ENCODE results near the gene PARD6A.
A peak's percentile ranks its signal among the peaks of the same experiment; 100 is the strongest.
"Not testable (repeated sequence)": the region's sequence is repeated elsewhere in the genome, so short reads cannot be mapped to it uniquely, and the experiment has no call there.

PARD6A gene

GRCh38 chr16:67667817-67668494, 7.2 kb downstream of the PARD6A start:
- DNase-seq = peak; percentile 95

DNA sequence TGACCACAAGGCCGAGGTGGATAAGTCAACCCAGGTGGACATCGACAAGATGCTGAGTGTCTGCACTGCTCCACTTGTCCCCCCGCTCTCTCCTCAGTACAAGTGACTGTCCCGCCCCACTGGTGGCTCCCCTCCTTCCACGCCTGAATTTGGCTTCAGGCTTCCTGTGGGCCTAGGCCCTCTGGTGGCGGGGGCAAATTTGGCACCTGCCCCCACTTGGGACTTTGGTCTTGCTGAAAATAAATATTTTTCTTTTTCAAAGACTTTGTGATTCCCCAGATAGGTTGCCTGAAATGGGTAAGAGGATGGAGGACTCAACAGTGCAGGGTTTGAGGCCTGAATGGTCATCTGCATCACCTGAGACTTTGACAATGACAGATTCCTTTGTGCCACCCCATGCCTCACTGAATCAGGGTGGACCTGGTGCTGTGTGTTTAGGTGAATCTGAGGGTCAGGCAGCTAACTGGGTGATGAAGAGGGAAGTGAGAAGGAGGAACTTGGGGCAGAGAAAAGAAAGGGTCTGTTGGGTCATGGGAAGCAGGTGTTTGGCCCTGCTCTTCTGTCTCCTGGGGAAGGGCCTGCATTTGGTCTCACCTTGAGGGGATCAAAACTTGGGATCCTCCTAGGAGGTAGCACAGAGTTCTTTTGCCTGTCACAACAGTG, 7.9 kb downstream of the PARD6A start:
- no peak for DNase-seq

DNA sequence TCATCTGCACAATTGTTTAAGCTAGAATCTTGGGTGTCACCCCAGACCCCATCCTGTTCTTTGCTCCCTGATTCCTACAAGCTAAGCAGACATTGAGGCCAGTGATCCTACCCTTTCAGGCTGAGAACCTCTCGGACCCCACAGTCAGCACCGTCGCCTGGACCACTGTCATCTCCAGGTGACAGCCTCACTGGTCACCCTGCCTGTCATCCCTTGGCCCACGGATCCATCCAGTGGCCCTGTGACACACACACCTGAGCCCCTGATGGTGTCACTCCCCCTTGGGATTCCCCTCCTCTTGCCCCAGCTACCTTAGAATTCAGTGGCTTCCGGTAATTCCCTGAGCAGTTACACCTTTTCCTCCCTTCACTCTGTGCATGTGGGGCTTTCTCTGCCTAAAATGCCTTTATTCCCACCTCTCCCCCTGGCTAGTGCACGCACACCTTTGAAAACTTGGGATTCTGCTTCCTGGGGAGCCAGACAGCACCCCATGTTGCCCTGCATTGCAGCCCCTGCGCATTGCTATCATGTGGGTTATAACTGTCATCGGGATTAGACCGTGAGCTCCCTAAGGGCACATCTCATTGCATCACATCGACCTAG, 8.8 kb downstream of the PARD6A start:
- DNase-seq = no peak

DNA sequence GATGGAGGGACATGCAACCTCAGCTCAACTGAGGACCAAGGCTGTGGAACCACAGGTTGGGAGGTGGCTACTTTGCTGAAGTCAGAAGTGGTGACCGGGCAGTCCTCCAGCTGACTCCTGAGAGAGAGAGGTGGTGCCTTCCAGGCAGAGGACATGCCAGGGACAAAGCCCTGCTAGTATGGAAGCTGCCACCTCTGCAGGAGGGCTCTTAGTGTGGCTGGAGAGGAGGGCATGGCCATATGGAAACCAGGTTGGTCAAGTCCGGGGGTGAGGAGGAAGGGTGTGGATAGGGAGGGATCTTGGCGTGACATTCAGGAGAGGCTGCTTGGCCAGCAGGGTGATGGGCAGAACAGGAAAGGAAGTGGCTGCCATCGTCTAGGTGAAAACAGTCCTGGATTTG, 11.5 kb downstream of the PARD6A start:
- DNase-seq = no peak

- peak; percentile 70 for DNase-seq
These were observed 12.2 kb downstream of the PARD6A start for GRCh38 chr16:67672739-67673662.

GRCh38 chr16:67673712-67674580, 13.2 kb downstream of the PARD6A start:
- no peak for DNase-seq

GRCh38 chr16:67674851-67675578, 14.3 kb downstream of the PARD6A start:
- no peak for DNase-seq

- DNase-seq = no peak
These were observed 14.8 kb downstream of the PARD6A start for GRCh38 chr16:67675579-67675935.

DNA sequence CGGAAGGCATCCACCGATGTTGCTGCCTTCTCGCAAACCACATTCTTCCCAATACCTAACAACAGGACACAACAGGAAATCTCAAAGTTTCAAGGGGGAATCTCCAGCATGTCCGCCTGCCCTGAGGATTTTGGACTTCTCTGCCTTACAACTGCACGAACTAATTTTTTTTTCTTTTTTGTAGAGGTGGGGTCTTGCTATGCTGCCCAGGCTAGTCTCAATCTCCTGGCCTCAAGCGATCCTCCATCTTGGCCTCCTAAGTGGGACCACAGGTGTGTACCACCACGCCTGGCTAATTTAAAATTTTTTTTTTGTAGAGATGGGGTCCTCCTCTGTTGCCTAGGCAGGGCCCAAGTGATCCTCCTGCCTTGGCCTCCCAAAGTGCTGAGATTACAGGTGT, 15.2 kb downstream of the PARD6A start:
- DNase-seq = no peak

GRCh38 chr16:67676516-67676915, 15.8 kb downstream of the PARD6A start:
- no peak for DNase-seq

DNA sequence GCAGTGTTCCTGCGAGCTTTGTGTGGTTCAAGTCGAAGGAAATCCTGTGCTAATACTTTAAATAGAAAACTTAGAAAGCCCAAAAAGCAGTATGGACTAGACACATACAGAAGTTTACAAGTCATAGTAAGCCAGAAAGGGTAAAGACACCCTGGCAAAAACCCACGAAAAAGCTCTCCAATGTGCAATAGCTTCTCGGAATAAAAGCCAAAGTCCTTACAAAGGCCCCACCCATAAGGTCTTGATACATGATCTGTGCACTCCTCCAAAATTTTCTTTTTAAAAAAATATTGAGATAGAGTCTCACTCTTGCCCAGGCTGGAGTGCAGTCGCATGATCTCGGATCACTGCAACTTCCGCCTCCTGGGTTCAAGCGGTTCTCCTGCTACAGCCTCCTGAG, 16.2 kb downstream of the PARD6A start:
- DNase-seq = no peak

DNA sequence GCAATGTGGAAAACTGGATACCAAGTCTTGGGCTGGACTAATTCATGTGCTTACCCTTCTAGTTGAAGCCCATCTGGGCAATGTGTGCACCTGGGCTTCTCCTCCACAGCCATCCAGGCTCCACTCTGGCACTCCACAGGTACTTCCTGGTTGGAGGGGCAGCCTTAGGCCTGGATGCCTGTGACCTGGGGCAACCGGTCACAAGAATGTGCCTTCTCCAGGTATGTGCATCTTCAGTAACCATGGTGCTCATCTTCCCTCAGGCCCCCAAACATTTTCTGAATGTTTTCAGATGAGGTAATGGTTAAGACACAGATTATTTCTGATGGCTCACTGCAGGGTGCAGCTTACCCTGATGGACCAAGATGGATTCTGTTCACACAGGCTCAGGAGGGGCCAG, 17.0 kb downstream of the PARD6A start:
- no peak for DNase-seq

GRCh38 chr16:67678354-67679023, 17.7 kb downstream of the PARD6A start:
- DNase-seq = no peak

DNA sequence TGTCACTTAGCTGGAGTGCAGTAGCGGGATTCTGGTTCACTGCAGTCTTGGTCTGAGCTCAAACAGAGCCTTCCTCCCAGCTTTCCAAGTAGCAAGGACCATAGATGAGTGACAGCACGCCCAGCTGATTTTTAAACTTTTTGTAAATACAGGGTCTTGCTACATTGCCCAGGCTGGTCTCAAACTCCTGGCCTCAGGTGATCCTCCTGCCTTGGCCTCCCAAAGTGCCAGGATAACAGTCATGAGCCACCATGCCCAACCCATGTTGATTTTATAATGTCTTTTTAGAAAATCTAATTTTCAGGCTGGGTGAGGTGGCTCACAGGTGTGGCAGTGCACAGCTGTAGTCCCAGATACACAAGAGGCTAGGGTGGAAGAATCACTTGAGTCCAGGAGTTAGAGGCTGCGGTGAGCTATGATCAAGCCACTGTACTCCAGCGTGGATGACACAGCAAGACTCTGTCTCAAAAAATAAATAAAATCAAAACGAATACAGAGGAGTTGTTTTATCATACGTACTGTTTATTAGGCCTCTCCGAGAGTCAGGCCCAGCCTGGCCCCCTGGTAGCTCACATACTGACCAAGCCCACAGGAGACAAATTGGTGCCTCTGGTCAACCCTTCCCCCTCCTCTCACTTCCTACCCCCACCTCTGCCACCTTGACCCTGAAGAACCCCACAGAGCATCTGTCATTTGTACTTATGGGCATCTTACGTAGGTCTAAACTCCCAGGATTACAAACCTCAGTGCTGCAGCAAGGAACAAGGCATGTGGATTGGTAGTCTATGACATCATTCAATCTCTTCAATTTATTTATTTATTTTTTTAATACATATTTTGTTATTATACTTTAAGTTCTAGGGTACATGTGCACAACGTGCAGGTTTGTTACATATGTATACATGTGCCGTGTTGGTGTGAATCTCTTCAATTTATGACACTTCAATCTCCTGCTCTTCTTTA, 19.5 kb downstream of the PARD6A start:
- no peak for DNase-seq

DNA sequence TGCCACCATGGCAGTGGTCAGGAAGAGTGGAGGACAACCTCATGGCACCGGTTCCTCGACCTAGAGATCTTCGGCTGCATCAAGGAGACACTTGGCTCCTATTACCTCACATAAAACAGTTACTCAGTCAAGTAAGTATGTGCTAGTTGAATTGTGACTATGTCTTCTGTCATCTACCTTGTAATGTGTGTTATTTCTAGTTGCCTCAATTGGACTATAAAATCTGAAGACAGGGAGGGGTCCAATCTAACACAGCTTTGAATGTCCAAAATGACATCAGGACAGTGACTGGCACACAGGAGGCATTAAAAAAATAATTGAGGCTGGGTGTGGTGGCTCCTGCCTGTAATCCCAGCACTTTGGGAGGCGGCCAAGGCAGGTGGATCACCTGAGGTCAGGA, 23.0 kb downstream of the PARD6A start:
- DNase-seq = no peak

- DNase-seq = no peak
These were observed 24.8 kb downstream of the PARD6A start for GRCh38 chr16:67685388-67686112.

DNA sequence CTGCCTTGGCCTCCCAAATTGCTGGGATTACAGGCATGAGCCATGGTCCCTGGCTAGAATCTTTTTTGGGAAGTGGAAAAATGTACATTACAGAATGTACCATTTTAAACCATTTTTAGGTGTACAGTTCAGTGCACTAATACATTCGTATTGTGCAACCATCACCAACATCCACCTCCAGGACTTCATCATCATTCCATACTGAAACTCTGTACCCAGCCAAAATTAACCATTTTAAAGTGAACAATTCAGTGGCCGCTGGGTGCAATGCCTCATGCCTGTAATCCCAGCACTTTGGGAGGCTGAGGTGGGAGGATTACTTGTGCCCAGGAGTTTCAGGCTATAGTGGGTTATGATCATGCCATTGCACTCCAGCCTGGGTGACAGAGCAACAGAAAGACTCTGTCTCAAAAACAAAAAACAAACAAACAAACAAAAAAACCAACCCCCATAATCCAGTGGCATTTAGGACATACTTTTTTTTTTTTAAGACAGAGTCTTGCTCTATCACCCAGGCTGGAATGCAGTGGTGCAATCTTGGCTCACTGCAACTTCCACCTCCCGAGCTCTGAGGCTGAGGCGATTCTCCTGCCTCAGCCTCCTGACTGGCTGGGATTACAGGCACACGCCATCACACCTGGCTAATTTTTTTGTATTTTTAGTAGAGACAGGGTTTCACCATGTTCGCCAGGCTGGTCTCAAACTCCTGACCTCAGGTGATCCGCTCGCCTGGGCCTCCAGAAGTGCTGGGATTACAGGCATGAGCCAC, 32.9 kb downstream of the PARD6A start:
- DNase-seq = not testable (repeated sequence)

GRCh38 chr16:67694611-67695010, 33.9 kb downstream of the PARD6A start:
- DNase-seq = no peak

Measured in eye (tissue), 1 donor.